WTC11 (cell line): Measurements from ENCODE around the gene GALR3. TPM values are rescaled to one million over a fixed set of nuclear protein-coding genes. Genes with fewer than 3 reads are reported as not detected.

ENCODE experiments used
- ATAC-seq: fragments of 200-7000 bp; cut with Tn5 transposase; 2 replicates; pipeline ENCODE4 v1.10.0; 2021; ENCODE audit warnings: mild to moderate bottlenecking, moderate library complexity
- CTCF ChIA-PET: fragments of 300-600 bp; sonication (Branson Sonifier 250); formaldehyde crosslinking; loops from one replicate; lab custom pipeline; 2021; ENCODE audit warnings: antibody characterized with exemption; lab: Charles Lee
- POLR2A ChIA-PET: fragments of 350-600 bp; sonication (Branson Sonifier 250); formaldehyde crosslinking; loops from one replicate; lab custom pipeline; 2021; ENCODE audit warnings: antibody characterized with exemption; lab: Charles Lee
- DNase-seq: peaks from one replicate; pipeline ENCODE4 v3.0.0; 2021; ENCODE audit warnings: low spot score
- H3K27ac Mint-ChIP-seq: 2 replicates; pipeline ENCODE4 v1.8.0; 2021; ENCODE audit warnings: mixed read lengths
- H3K27me3 Mint-ChIP-seq: 2 replicates; pipeline ENCODE4 v1.8.0; 2021; ENCODE audit warnings: low read depth, mild to moderate bottlenecking, moderate library complexity, mixed read lengths
- H3K36me3 Mint-ChIP-seq: 2 replicates; pipeline ENCODE4 v1.8.0; 2021; ENCODE audit warnings: mixed read lengths
- H3K4me1 Mint-ChIP-seq: 2 replicates; pipeline ENCODE4 v1.8.0; 2022; ENCODE audit warnings: mixed read lengths
- H3K4me3 Mint-ChIP-seq: 2 replicates; pipeline ENCODE4 v1.8.0; 2021; ENCODE audit warnings: mild to moderate bottlenecking, moderate library complexity, mixed read lengths
- H3K9me3 Mint-ChIP-seq: 2 replicates; pipeline ENCODE4 v1.8.0; 2021; ENCODE audit warnings: mixed read lengths
- NFATC4 ChIP-seq: fragments of 250-450 bp; sonication (Bioruptor Pico); IDR thresholded peaks from 2 replicates; pipeline ENCODE4 v1.9.0; 2021; ENCODE audit warnings: mild to moderate bottlenecking
- SP1 ChIP-seq: sonication (generic); formaldehyde crosslinking; conservative IDR thresholded peaks from 2 replicates; pipeline ENCODE4 v1.8.1; 2022; ENCODE audit warnings: missing genetic modification reagents
- STAT6 ChIP-seq: sonication (generic); formaldehyde crosslinking; conservative IDR thresholded peaks from 2 replicates; pipeline ENCODE4 v1.8.1; 2023; ENCODE audit warnings: mild to moderate bottlenecking, low read depth, missing genetic modification reagents, moderate library complexity
- TEAD4 ChIP-seq: sonication (generic); formaldehyde crosslinking; IDR thresholded peaks from 2 replicates; pipeline ENCODE4 v1.8.0; 2022; ENCODE audit warnings: mild to moderate bottlenecking, missing genetic modification reagents
- USF2 ChIP-seq: sonication (generic); formaldehyde crosslinking; IDR thresholded peaks from 2 replicates; pipeline ENCODE4 v1.8.1; 2023; ENCODE audit warnings: mild to moderate bottlenecking, missing genetic modification reagents, moderate library complexity
- microRNA-seq: library from miRNA; unstranded; fragments of <30 nt; microRNA quantifications from one replicate; pipeline ENCODE4 v1.2.0, GENCODE V29; 2022; ENCODE audit warnings: borderline number of aligned reads
- total RNA-seq: library from RNA; stranded (reverse); gene quantifications from 3 replicates; pipeline ENCODE4 v1.2.3, GENCODE V29; 2021

GALR3 gene
- total RNA-seq, 1 experiment from 2014 or later, result 0.79 TPM

- H3K27ac Mint-ChIP-seq, result peak overlapping the region; percentile 78; the same call in 1 of the 2 replicates
- H3K9me3 Mint-ChIP-seq, result no peaks in the 10 kb centered on the region
- no peak for TF ChIP-seq TEAD4 (CRISPR knock-in tag)
- no peak for TF ChIP-seq STAT6 (CRISPR knock-in tag)
- TF ChIP-seq USF2 (CRISPR knock-in tag), result no peak
- TF ChIP-seq SP1 (CRISPR knock-in tag), result no peak
- no peak for TF ChIP-seq NFATC4 (CRISPR knock-in tag)
- CTCF ChIA-PET, result no interaction called here
- POLR2A ChIA-PET, result no interaction called here
- no peaks in the 10 kb centered on the region for H3K4me1 Mint-ChIP-seq
- ATAC-seq (no peak), DNase-seq (no peak)
- no peaks in the 10 kb centered on the region for H3K27me3 Mint-ChIP-seq
- H3K4me3 Mint-ChIP-seq, result no peak overlapping the region
- H3K36me3 Mint-ChIP-seq, result peaks cover 78% of the 10 kb centered on the region
These were observed 47.1 kb downstream of the GALR3 start for GRCh38 chr22:37870273-37870672.

Small RNAs within 50 kb of the gene (microRNA-seq; reads per million reads assigned to microRNA genes)
- gene MIR659, result not detected

Other genes with a start within 250 kb of the GALR3 start
- 0.33 TPM in 1 of 3 replicates, not detected in the others for gene LGALS2, start 243.3 kb upstream of the GALR3 start, total RNA-seq
- gene GGA1, start 214.5 kb upstream of the GALR3 start, total RNA-seq, result 59.5 to 66.3 TPM (median 61.6 TPM) in 3 replicates
- 35.4 to 39.4 TPM (median 36.6 TPM) in 3 replicates for gene SH3BP1, start 183.7 kb upstream of the GALR3 start, total RNA-seq
- gene PDXP, start 164.7 kb upstream of the GALR3 start, total RNA-seq, result 36.1 to 42.5 TPM (median 42.3 TPM) in 3 replicates
- 17.3 to 23.5 TPM (median 19.2 TPM) in 3 replicates for gene LGALS1, start 147.7 kb upstream of the GALR3 start, total RNA-seq
- gene NOL12, start 137.0 kb upstream of the GALR3 start, total RNA-seq, result 20.3 to 24.9 TPM (median 22.0 TPM) in 3 replicates
- 54.0 to 58.9 TPM (median 56.8 TPM) in 3 replicates for gene TRIOBP, start 126.3 kb upstream of the GALR3 start, total RNA-seq
- 33.0 to 36.4 TPM (median 36.3 TPM) in 3 replicates for gene GCAT, start 15.4 kb upstream of the GALR3 start, total RNA-seq
- gene ANKRD54, start 21.0 kb downstream of the GALR3 start, total RNA-seq, result 17.1 to 19.1 TPM (median 17.9 TPM) in 3 replicates
- 611 to 645 TPM (median 645 TPM) in 3 replicates for gene EIF3L, start 26.0 kb downstream of the GALR3 start, total RNA-seq
- 34.1 to 47.2 TPM (median 38.6 TPM) in 3 replicates for gene MICALL1, start 82.9 kb downstream of the GALR3 start, total RNA-seq
- 0.16 to 0.96 TPM (median 0.72 TPM) in 3 replicates for gene C22orf23, start 130.2 kb downstream of the GALR3 start, total RNA-seq
- gene POLR2F, start 130.3 kb downstream of the GALR3 start, total RNA-seq, result 128 to 138 TPM (median 132 TPM) in 3 replicates
- gene SOX10, start 161.2 kb downstream of the GALR3 start, total RNA-seq, result 2.7 to 3.6 TPM (median 3.0 TPM) in 3 replicates
- 28.1 to 33.4 TPM (median 28.2 TPM) in 3 replicates for gene PICK1, start 234.0 kb downstream of the GALR3 start, total RNA-seq